Activated B cell treated with CpG ODN at 0.5 μM for 24 hours (primary cell): Measurements from ENCODE around the gene MDM2. TPM values are rescaled to one million over a fixed set of nuclear protein-coding genes. Genes with fewer than 3 reads are reported as not detected.

Source experiments
- ATAC-seq: fragments of 200-7000 bp; cut with Tn5 transposase; one replicate; pipeline ENCODE4 v1.10.0; 2021; ENCODE audit warnings: low read depth, mild to moderate bottlenecking, moderate library complexity
- CTCF ChIA-PET: fragments of 350-600 bp; sonication (Branson Sonifier 250); formaldehyde crosslinking; loops from one replicate; lab custom pipeline; 2021; ENCODE audit warnings: antibody characterized with exemption; lab: Charles Lee
- POLR2A ChIA-PET: fragments of 350-600 bp; sonication (Branson Sonifier 250); formaldehyde crosslinking; loops from one replicate; lab custom pipeline; 2021; ENCODE audit warnings: antibody characterized with exemption; lab: Charles Lee
- DNase-seq: peaks from one replicate; pipeline ENCODE4 v3.0.0; 2022
- H3K27ac Mint-ChIP-seq: one replicate; pipeline ENCODE4 v1.8.0; 2020; ENCODE audit warnings: mixed read lengths
- H3K27me3 Mint-ChIP-seq: one replicate; pipeline ENCODE4 v1.8.0; 2021; ENCODE audit warnings: mixed read lengths
- H3K36me3 Mint-ChIP-seq: one replicate; pipeline ENCODE4 v1.8.0; 2021; ENCODE audit warnings: low read depth, mixed read lengths
- H3K4me1 Mint-ChIP-seq: one replicate; pipeline ENCODE4 v1.8.0; 2021; ENCODE audit warnings: mixed read lengths
- H3K4me3 Mint-ChIP-seq: one replicate; pipeline ENCODE4 v1.8.0; 2020; ENCODE audit warnings: mild to moderate bottlenecking, mixed read lengths
- H3K9me3 Mint-ChIP-seq: one replicate; pipeline ENCODE4 v1.8.0; 2020; ENCODE audit warnings: mixed read lengths
- CTCF ChIP-seq: fragments of 200-600 bp; IDR thresholded peaks from one replicate; pipeline ENCODE4 v1.8.0; 2022; ENCODE audit warnings: antibody characterized with exemption, mild to moderate bottlenecking
- intact Hi-C: fragments of 100-400 bp; cut with micrococcal nuclease; formaldehyde crosslinking; loops from one replicate; pipeline ENCODE4 v1.15.1; 2024
- total RNA-seq: library from RNA; stranded (reverse); gene quantifications from 2 replicates; pipeline ENCODE4 v1.2.3, GENCODE V29; 2022

Gene MDM2
- total RNA-seq, 1 donor from 2014 or later = 90.8 TPM

- H3K4me3 Mint-ChIP-seq = no peak overlapping the region
- H3K27me3 Mint-ChIP-seq = no peaks in the 10 kb centered on the region
- no peak for TF ChIP-seq CTCF
- no peaks in the 10 kb centered on the region for H3K9me3 Mint-ChIP-seq
- no peak for DNase-seq
- intact Hi-C loops = no loop called here
- no peaks in the 10 kb centered on the region for H3K4me1 Mint-ChIP-seq
- no peak for ATAC-seq
- peaks cover 50% of the 10 kb centered on the region for H3K36me3 Mint-ChIP-seq
- ChIA-PET CTCF (no interaction called here), POLR2A (no interaction called here)
- no peak overlapping the region for H3K27ac Mint-ChIP-seq
Observed at GRCh38 chr12:68761901-68762630, 45.9 kb upstream of the MDM2 start.

- no peak for TF ChIP-seq CTCF
- POLR2A ChIA-PET = no interaction called here
- Mint-ChIP-seq H3K36me3 (peaks cover 46% of the 10 kb centered on the region), H3K9me3 (no peaks in the 10 kb centered on the region), H3K4me3 (no peak overlapping the region), H3K27ac (no peak overlapping the region), H3K4me1 (no peaks in the 10 kb centered on the region), H3K27me3 (no peaks in the 10 kb centered on the region)
- intact Hi-C loops = no loop called here
- ATAC-seq (no peak), DNase-seq (no peak)
- CTCF ChIA-PET = no interaction called here
Observed at GRCh38 chr12:68762691-68763090, 45.3 kb upstream of the MDM2 start.

- DNase-seq (no peak), ATAC-seq (no peak)
- Mint-ChIP-seq H3K4me3 (no peak overlapping the region), H3K9me3 (no peaks in the 10 kb centered on the region), H3K4me1 (peaks cover 6% of the 10 kb centered on the region), H3K36me3 (peaks cover 31% of the 10 kb centered on the region), H3K27ac (no peak overlapping the region), H3K27me3 (no peaks in the 10 kb centered on the region)
- ChIA-PET POLR2A (no interaction called here), CTCF (no interaction called here)
- no peak for TF ChIP-seq CTCF
- intact Hi-C loops = no loop called here
Observed at GRCh38 chr12:68765696-68766095, 42.3 kb upstream of the MDM2 start.

GRCh38 chr12:68766646-68767045 lies 41.3 kb upstream of the MDM2 start:
- POLR2A ChIA-PET = interaction anchor here (0.7 kb wide), 1 partner anchor 409 kb away, joined by 4 read pairs; no protein-coding TSS in a partner anchor
- ATAC-seq (no peak), DNase-seq (no peak)
- Mint-ChIP-seq H3K4me1 (peaks cover 10% of the 10 kb centered on the region), H3K4me3 (no peak overlapping the region), H3K36me3 (peaks cover 26% of the 10 kb centered on the region), H3K9me3 (no peaks in the 10 kb centered on the region), H3K27me3 (no peaks in the 10 kb centered on the region), H3K27ac (no peak overlapping the region)
- TF ChIP-seq CTCF = no peak
- intact Hi-C loops = no loop called here
- CTCF ChIA-PET = no interaction called here

GRCh38 chr12:68767191-68767590 lies 40.8 kb upstream of the MDM2 start:
- DNase-seq (no peak), ATAC-seq (no peak)
- no peak overlapping the region for H3K4me3 Mint-ChIP-seq
- peaks cover 11% of the 10 kb centered on the region for H3K4me1 Mint-ChIP-seq
- intact Hi-C loops = no loop called here
- ChIA-PET POLR2A (interaction anchor here (0.7 kb wide), 1 partner anchor 410 kb away, joined by 4 read pairs; no protein-coding TSS in a partner anchor), CTCF (no interaction called here)
- TF ChIP-seq CTCF = no peak
- no peaks in the 10 kb centered on the region for H3K27me3 Mint-ChIP-seq
- H3K27ac Mint-ChIP-seq = no peak overlapping the region
- H3K36me3 Mint-ChIP-seq = peaks cover 21% of the 10 kb centered on the region
- no peaks in the 10 kb centered on the region for H3K9me3 Mint-ChIP-seq
